Medulla oblongata (tissue), 1 donor: ENCODE results near the gene SNAI3.
"Not testable (repeated sequence)": the region's sequence is repeated elsewhere in the genome, so short reads cannot be mapped to it uniquely, and the experiment has no call there.

Source experiments
- DNase-seq: peaks from one replicate; pipeline ENCODE4 v3.0.0-alpha.2; 2015; ENCODE audit errors: extremely low spot score

Gene SNAI3

DNA sequence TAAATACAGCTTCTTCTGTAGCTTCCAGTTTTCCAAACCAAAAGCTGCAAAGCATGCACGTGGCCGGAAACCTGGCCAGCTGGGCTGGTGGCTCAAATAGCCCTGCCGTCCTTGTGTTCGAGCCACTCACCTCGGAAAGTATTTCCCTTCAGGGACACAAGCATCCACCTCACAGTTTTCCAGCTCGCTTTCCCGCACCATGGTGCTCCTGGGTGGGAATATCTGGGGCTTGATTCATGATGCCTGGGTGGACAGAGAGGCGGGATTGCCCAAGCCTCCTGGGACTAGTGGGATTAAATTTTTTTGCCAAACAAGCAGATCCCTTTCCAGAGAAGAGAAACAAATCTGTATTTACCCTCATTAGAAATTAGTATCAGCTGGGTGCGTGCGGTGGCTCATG, 16.3 kb downstream of the SNAI3 start:
- DNase-seq: no peak

DNA sequence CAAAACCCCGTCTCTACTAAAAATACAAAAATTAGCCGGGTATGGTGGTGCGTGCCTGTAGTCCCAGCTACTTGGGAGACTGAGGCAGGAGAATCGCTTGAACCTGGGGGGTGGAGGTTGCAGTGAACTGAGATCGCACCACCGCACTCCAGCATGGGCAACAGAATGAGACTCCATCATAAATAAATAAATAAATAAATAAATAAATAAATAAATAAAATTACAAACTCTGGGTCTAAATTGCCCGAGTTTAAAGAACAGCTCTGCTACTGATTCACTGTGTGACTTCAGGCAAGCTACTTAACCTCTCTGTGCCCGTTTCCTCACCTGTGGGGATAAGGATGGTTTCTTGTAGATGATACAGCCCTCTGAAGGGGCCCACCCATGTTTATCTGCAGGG, 16.8 kb downstream of the SNAI3 start:
- not testable (repeated sequence) for DNase-seq

DNA sequence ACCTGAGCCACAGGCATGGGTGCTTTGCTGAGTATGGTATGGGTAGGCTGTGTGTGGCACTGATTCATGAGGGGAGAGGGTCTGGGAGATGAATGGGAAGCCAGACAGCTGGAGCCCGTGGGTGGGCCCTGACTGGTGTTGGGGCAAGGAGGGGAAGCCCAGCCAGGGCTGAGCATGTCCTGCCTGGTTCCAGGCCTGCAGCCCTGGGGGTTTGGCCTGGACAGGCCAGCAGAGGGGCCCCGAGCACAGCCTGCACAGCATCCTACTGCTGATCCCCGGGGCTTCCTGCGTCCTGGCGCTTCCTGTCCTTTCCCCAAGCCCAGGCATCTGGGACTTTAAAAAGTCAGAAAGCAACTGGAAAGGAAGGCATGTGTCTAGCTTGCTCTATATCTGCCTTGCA, 18.8 kb downstream of the SNAI3 start:
- no peak for DNase-seq

DNA sequence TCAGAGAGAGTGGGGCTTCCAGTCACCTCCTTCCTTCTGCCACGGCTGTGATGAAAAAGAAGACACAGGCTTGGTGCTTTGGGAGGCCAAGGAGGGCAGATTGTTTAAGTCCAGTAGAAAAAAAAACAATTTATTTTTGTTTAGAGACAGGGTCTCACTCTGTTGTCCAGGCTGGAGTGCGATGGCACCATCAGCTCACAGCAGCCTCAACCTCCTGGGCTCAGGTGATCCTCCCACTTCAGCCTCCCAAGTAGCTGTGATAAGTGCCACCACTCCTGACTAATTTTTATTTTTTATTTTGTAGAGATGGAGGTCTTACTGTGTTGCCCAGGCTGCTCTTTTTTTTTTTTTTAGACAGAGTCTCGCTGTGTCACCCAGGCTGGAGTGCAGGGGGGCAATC, 20.7 kb downstream of the SNAI3 start:
- no peak for DNase-seq

DNA sequence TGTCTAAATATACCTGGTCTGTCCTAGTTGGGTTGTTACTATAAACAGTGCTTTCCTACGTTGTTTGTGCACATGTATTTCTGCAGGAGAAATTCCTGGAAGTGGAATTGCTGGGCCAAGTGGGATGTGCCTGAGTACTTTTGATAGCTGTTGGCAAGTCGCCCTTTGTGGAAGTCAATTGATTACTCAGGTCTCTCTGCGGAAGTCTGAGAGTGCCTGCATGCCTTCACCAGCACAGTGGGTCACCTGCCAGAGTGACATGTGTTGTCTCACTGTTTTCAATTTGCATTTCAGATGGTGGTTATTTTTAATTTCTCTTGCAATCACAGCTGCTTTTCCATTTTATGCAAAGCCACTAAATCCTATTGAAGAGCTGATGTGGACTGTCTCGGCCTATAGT, 21.2 kb downstream of the SNAI3 start:
- no peak for DNase-seq

DNA sequence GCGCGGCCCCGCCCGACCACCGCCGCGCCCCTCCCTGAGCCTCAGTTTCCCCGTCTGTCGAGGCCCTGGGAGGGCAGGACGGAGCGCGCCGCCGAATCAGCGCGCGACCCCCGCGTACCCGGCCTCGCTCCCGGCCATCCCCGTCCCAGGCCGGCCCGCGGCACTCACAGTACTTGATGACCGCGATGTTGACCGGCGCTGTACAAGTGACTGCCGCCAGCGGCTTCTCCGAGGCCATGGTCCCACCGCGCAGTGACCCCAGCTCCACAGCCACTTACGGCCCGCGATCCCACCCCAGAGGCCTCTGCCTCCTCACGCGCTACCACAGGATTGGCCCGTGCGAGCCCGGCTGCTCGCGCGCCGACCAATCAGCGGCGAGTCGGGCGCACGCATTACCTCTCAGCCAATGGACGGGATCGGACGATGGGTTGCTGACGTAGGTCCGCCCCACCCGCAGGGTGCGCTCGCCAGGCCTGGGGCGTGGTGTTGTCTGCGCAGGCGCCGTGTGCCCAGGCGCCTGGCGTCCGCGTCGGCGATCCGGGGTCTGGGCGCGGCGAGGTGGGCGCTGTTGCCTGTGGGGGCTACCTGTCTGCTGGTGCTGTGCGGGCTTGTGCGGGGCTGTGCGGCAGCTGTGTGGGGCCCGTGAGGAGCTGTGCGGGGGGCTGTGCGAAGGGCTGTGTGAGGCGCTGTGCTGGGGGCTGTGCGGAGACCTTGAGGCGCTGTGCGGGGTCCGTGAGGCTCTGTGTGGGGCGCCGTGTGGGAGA, 23.3 kb downstream of the SNAI3 start, which contains the start of gene MVD:
Gene MVD, minus strand, starts transcription at position 249 of the 764 bp plus-strand sequence. Its CDS starts 11 bp downstream, at position 238.
- DNase-seq: peak; percentile 98

DNA sequence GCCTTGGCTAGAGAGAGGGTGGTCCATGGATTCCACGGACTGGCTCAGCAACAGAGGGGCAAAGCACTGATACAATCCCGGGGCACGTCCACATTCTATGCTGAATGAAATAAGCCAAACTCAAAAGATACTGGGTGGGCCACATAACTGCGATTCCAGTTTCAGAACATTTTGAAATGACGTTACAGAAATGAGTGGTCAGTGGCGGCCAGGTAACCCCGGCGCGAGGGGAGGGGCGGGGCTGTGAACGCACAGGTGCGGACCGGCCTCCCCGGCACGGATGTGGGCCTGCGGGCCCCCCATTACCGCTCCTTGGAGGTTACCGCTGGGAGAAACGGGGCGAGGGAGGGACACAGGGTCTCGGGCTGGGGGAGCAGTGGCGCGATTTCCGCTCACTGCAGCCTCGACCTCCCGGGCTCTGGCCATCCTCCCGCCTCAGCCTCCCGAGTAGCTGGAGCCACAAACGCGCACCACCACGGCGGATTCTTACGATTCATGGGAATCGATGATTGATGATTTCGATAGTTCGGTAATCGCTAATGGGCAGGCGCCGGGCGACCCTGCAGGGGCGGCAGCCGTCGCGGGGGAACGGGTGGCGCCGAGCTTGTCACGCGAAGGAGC, 24.0 kb downstream of the SNAI3 start:
- DNase-seq: no peak

DNA sequence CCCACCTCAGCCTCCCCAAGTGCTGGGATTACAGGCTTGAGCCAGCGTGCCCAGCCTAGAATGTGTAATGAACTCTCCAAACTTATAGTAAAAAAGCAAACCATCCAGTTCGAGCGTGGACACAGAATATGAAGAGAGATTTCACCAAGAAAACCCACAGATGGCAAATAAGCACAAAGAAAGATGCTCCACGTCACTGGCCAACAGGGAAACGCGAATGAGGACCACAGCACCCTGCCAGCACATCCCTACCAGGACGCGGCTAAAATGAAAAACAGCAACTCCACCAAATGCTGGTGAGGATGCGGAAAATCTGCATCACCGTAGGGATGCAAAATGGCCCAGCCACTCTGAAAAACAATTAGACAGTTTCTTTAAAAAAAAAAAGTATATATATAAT, 24.8 kb downstream of the SNAI3 start:
- no peak for DNase-seq

DNA sequence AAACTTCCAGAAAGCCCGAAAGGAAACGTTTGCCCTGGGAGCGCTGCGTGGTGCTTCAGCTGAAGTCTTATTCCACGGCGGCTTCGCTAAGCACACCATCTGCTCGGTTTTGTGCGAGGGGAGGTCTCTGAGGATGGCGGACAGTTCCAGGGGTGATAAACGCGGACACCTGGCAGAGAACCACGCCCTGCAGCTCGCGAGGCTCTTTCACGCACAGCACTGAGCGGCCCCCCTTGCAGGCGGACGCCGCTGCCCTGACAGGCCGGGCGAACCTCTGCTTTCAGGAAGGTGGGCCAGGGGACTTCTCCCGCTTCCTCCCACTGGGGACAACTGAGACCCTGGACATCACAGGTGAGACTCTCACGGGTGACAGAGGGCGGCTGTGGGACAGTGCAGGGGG, 27.1 kb downstream of the SNAI3 start:
- no peak for DNase-seq

DNA sequence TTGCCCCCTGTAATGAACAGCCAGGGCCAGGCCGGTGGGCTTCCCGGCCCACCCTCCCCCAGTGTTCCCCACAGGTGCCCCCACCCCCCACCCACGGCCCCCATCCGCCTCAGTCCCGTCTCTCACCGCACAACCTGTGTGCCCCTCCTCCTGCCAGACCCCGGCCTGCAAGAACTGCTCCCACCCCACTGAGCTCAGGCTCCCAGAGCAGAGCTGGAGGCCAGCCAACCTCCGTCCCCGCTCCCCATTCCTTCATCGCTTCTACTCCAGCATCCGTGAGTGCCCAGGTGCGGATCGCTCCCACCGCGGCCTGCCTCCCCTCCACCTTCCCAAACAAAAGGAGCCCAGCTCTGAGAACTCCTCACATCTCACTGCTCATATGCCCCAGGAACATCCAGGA, 27.6 kb downstream of the SNAI3 start:
- no peak for DNase-seq

DNA sequence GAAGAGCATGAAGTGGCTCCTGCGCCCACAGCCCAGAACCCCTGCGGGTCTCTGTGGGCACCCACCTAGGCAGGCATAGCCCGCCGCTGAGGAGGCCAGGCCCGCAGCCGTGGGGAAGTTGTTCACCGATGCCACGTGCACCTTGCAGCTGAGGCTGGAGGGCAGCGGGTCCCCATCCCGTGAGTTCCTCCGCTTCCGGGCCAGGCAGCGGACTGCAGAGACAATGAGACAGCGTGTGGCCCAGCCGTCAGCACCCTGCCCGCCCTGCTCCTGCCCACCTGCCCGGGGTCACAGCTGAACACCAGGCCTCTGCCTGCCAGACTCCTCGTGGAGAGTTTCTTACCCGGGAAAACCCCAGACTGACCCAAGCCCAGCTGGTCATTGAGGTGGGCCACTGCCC, 28.9 kb downstream of the SNAI3 start:
- no peak for DNase-seq

DNA sequence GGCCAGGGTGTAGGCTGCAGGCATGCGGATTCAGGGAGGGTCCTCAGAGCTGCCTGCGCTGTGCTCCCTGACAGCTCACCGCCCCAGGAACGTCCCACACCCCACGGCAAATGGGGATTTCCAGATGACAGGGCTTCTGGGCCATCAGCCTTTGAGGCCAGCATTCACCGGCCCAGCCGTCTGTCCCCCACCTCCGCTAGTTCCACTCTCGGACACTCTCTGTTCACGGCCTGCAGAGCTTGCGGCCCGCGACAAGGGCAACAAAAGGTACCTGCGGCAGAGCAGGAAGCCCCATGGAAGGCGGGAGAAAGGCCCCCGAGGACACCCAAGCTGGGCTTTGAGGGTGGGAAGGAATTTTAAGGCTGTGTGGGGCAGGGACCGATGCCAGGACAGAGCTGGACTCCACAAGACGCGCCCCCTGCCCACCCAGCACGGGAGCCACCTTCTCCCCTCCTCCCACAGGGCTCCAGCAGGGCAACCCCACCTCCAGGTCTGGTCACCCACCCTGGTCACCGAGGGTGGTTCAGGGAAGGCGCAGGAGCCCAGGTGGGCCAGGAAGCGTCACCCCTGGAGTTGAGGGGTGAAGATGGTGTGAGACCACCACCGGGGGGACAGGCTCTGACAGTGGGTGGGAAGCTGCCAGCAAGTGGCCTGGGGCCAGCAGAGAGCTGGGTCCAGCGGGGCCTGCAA, 29.9 kb downstream of the SNAI3 start:
- DNase-seq: no peak

DNA sequence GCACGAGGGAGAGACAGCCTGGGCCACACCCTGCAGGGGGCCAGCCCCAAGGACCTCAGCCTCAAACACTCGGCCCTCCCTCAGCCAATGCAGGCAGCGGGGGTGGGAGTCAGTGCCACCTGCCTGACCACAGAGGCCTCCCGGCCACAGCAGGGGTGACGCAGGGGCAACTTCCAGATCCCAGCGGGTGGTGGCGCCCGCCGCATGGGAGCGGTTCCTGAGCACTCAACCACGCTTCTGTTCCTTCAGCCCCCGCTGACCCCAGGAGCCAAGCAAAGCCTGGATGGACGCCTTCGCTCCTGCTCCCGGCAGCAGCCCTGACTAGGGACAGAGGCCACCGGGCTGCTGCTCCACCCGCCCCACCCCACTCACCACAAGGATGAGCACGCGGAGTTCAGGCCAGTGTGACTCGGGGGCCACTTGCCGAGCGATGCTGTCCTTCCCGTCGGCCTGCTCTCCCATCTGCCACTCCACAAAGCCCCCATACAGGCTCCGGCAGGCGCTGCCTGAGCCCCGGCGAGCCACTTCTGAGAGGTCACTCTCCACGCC, 30.5 kb downstream of the SNAI3 start:
- DNase-seq: no peak

DNA sequence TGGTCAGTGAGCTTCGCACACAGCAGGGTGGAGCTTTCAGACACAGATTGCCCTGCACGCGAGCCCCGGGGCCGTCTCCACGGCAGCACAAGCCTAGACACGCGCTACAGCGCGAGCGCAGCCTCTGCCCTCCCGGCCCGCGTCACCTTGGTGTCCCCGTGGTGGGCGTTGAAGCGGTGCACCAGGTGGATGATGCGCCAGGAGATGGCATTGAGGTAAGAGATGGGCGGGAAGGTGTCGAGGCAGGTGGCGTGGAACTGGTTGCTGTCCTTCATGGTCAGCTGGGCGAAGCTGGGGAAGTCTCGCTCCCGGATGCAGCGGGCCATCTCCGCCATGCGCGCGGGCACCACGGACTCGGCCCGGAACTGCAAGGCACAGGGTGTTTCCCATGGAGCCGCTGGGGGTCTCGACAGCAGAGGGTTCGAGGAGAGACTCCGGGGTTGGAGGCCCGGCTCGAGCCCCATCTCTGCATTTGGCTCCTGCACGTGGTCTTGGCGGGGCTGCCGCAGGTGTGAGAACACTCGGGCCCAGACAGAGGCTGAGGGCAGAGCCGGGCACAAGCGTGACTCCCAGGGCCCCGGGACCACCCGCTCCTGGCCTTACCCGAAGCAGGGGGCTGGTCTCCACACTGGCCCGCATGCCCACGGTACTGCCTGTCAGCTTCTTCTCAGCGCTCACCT, 31.1 kb downstream of the SNAI3 start:
- no peak for DNase-seq

DNA sequence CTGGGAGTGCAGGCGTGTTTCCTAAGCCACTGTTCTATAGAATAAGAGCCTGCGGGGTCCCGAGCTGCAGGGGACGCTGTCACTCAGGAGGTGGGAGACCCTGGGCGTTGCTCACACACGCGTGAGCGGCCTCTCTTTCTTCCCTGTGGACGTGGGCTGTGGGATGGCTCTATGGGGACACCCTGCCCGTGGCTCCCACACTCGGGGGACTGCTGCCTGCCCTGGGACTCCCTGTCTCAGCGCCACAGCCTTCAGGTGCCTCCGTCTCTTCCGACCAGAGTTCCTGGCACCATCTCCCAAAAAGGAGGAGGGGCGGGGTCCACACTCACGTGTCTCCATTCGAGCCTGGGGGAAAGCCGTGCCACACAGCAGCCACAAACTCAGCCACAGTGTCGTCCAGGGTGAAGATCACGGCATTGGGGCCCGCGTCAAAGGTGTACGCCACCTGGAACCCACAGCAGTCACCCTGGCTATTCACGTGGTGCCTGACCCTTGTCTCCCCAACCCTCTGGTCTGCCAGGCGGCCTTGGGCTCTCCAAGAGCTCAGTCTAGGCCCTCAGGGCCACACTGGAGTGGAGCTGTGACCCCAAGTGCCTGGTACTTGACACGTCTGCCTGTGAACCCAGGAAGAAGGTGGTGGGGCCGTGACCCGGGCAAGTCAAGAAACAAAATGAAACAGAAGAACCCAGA, 31.8 kb downstream of the SNAI3 start:
- no peak for DNase-seq

DNA sequence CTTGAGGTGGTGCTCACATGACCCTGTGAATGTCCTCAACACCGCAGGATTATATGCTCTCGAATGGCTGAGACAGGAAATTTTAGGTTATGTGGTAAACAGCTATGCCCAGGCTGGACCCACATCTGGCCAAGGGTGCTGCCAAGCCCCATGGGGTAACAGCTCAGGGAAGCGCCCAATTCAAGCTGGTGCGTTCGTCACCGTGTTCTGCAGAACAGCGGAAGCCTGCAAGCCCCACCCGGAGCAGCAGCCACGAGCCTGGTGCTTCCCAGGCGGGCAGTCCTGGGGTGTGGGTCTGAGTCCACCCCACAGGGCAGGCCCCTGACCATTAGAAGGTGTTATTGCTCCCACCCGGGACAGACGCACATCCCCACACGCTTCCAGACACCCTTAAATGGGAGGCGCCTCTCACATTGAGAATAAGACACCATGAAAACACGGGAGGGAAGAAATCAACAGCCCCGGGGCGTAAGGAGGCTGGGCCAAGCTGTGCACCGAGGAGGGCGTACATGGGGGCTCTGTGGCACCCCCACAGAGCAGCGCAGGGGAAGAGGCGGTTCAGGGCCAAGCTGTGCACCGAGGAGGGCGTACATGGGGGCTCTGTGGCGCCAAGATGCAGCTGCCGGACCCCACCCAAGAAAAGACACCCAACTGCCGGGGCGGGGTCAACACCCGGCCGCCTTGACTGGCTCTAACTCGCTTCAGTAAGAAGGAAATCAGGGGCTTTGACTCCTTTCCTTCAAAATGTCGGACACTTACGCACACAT, 32.5 kb downstream of the SNAI3 start:
- no peak for DNase-seq

DNA sequence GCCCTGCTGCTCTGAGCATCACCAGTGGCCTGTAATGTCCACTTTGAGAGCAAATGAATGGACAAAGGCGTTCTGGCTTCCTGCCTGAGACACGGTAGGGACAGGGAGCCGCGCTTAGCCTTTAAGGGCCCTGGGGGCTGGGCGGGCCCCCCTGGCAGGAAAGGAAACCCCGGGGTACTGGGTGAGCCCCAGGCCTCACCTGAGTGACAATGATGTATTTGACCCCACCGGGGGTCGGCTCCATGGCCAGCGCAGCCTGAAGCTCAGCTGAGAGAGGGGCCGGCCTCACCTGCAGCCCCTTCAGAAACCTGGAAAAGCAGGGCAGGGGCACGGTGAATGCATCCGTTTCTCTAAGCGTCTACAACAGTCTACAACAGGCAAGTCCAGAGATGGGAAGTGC, 33.2 kb downstream of the SNAI3 start:
- DNase-seq: no peak

DNA sequence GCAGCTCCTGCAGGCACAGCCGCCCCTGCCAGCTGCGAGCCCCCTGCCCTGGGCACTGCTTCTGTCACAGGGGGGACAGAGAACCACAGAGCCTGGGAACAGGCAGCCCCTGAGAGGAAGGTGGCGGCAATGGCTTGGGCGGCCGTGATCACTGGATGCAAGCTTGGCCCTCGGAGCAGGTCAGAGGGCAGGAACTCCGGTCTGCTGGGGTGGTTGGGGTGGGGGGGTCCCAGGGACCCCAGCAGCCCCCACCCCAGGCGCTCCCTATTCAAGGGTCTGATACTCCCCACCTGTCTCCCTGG, 33.6 kb downstream of the SNAI3 start:
- DNase-seq: no peak

DNA sequence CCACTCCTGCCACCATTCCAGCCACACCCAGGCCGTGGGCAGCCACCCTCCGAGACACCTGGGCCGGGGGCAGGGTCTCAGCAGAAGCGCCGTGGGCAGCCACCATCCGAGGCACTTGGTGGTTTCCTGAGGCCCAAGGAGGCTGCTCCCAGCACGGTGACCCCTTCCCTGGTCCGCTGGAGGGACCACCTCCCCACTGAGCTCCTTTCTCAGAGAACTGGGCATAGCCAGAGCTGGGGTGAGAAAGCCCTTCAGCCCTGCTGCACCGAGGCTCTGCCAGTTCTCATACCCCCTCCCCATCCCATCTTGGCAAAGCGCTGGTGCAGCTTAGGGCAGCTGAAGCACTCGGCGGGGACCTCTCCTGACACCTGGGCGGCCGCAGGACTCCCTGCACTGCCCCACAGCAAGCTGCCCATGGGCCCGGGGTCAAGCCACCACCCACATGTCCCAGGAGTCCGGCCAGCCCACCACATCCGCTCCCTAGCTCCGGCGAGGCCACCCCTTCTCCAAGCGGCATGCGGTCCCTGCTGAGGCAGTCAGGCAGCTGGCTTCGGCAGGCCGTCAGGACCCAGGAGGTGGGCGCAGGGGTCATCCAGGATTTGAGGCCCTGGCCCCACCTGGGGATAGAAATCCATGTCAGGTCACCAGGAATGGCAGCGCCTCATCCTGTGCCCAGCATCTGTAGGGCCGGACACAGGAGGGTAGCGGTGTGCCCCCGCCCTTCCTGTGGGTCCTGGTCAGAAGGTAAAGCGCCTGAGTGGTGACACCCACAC, 34.1 kb downstream of the SNAI3 start:
- no peak for DNase-seq
